Kidney epithelial cell (primary cell): Measurements from ENCODE around the gene LAMC3. TPM values are rescaled to one million over a fixed set of nuclear protein-coding genes. Genes with fewer than 3 reads are reported as not detected.

Experiments used
- DNase-seq: peaks from one replicate; pipeline ENCODE4 v3.0.0-alpha.2; 2010; ENCODE audit warnings: low read depth
- H3K27me3 ChIP-seq: 2 replicates; pipeline ENCODE4 v1.6.0; 2011; ENCODE audit warnings: low read length; ENCODE audit not compliant: control insufficient read depth, insufficient read depth
- H3K36me3 ChIP-seq: 2 replicates; pipeline ENCODE4 v1.5.1; 2011; ENCODE audit warnings: low read length; ENCODE audit not compliant: control insufficient read depth, insufficient read depth
- H3K4me3 ChIP-seq: 2 replicates; pipeline ENCODE4 v1.5.1; 2011; ENCODE audit warnings: low read depth, mild to moderate bottlenecking, control low read depth, low read length
- CTCF ChIP-seq: IDR thresholded peaks from 2 replicates; pipeline ENCODE4 v1.5.1; 2011; ENCODE audit warnings: mild to moderate bottlenecking, moderate library complexity, low read length, control low read depth, inconsistent platforms; ENCODE audit not compliant: insufficient read depth, poor library complexity, severe bottlenecking
- total RNA-seq: library from RNA; depleted of rRNA; stranded (reverse); fragments of >200 nt; gene quantifications from 2 replicates; pipeline ENCODE4 v1.2.3, GENCODE V29; 2015

The LAMC3 gene
- total RNA-seq, 1 donor from 2014 or later: 7.5 TPM

DNA sequence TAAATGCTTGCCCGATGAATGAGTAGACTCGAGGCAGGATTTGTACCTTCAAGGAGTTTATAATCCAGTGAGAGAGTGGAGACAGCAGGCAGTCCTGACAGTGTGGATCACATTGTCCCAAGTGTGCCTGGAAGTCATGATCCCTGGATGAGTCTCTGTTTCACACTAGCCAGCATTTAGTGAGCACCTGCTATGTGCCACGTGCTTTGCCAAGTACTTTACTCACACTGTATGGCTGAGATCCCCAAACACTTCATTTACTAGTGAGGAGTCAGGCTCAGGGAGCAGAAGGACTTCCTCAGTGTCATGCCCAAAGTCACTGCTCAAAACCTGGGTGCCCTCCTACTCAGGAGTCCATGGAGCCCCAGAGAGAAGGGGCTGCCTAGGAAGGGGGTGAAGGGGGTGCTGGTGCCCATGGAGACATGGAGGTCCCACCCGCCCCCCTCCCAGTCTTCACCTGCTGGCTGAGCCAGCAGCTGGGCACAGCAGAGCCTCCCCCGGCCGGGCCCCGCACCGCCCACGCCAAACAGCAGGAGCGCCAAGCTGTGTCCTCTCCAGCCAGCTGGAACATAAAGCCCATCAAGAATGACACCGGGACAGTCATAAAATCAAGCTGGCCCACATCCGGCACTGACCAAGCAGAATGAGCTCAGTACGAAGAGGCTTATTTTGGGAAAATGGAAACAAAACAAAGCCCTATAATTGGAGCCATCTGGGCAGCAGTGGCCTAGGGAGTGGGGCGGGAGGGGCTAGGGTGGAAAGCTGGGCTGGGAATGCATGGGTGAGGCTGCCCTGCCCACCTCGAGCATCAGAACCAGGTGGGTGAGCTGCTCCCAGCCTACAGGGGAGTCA lies 10.6 kb downstream of the LAMC3 start:
- Histone ChIP-seq H3K4me3 (no peak overlapping the region), H3K27me3 (peaks cover 18% of the 10 kb centered on the region), H3K36me3 (no peaks in the 10 kb centered on the region)
- DNase-seq: no peak
- TF ChIP-seq CTCF: no peak

DNA sequence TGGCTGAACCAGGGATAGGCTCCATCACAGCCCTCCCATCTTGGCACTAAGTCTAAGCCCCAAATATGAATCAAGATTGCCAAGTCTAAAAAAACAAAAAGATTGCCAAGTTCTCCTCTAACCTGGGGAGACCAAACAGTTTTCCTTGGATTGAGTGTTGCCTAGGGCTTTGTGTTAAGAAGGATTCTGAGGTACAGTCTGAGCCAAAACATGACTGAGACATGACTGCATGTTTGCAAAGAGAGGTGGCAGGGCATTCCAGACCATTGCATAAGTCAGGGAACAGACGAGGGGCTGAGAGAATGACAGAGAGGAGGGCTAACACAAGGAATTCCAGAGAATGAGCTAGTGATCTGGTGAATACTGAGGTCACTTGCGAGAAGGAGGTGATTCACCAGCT lies 11.4 kb downstream of the LAMC3 start:
- peak; percentile 52 for DNase-seq
- Histone ChIP-seq H3K4me3 (no peak overlapping the region), H3K27me3 (peaks cover 19% of the 10 kb centered on the region), H3K36me3 (no peaks in the 10 kb centered on the region)
- no peak for TF ChIP-seq CTCF

DNA sequence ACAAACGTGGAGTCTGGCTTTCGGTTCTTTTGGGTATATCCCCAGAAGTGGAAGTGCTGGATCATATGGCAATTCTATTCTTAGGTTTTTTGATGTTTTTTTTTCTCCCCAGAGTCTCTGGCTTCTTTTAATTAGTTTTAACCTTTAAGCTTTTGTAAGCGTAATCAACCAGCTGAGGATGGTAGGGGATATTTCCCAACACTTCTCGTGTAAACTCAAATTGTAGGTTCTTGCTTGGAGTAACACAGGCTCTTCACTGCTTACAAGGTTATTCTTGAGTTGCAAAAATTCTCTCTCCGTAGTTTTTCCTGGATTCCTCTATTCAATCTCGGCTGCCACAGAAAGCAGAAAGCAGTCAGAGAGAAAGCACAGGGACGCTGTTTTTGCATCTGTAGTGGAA lies 11.9 kb downstream of the LAMC3 start:
- no peak for TF ChIP-seq CTCF
- H3K4me3 ChIP-seq: no peak overlapping the region
- no peak for DNase-seq
- H3K36me3 ChIP-seq: no peaks in the 10 kb centered on the region
- H3K27me3 ChIP-seq: peaks cover 19% of the 10 kb centered on the region

DNA sequence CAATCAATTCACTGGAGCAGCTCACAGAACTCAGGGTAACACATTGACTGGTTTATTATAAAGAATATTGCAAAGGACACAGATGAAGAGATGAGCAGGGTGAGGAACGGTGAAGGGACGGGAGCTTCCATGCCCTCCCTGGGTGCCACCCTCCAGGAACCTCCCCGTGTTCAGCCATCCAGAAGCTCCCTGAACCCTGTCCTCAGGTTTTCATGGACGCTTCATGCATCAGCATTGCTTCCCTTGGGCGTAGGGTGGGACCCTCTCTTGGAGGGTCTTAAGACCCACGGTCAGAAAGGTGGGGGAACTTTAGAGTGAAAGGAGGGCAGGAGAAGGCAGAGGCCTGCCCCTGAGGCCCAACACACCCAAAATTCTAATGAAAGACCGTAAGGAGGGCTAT lies 12.8 kb downstream of the LAMC3 start:
- DNase-seq: no peak
- TF ChIP-seq CTCF: no peak
- peaks cover 16% of the 10 kb centered on the region for H3K27me3 ChIP-seq
- no peaks in the 10 kb centered on the region for H3K36me3 ChIP-seq
- H3K4me3 ChIP-seq: no peak overlapping the region

DNA sequence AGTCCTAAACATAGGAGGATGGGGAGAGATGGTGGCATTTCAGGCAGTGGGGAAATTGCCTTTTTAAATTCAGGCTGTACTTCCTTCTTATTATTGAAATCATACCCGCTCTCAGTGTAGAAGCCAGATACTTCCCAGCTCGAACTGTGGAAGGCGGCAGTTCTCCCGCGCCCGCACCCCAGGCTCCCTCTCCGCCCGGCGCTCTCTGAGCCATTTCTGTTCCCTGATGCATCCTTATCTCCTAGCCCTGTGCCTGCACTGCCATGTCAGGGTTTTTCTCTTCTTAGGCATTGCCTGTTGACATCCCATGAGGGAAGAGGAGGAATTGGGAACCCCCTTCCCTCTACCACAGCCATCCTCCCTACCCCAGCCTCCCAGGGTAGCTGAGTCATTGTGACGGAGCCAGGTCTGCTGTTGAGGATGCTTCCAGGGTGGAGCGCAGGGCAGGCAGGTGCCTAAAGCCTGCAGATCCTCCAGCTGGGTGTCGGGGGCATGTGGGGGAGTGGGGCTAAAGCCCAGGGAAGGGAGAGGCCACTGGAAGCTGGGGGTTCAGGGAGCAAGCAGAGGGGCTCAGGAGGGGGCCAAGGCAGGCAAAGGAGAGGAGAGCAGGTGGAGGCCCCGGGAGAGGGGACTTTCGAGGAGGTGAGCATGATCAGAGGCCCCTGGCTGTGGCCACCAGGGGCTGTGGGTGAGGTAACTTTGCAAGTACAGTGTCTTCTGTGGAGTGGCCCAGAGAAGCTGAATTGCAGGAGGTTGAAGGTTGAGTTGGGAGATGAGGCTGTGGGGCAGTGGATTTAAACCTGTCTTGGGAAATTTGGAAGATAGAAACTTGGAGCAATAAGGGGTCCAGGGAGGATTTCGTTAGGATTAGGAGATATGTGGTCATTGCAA lies 16.2 kb downstream of the LAMC3 start:
- Histone ChIP-seq H3K4me3 (no peak overlapping the region), H3K36me3 (no peaks in the 10 kb centered on the region), H3K27me3 (peaks cover 11% of the 10 kb centered on the region)
- no peak for DNase-seq
- TF ChIP-seq CTCF: no peak
